GM23248 (cell line): ENCODE measurements around the gene PPIG. TPM values are rescaled to one million over a fixed set of nuclear protein-coding genes. Genes with fewer than 3 reads are reported as not detected.
"Not testable (repeated sequence)": the region's sequence is repeated elsewhere in the genome, so short reads cannot be mapped to it uniquely, and the experiment has no call there.

Experiments used
- DNase-seq: peaks from one replicate; pipeline ENCODE4 v3.0.0-alpha.2; 2015
- H2AFZ ChIP-seq: fragments of 200-600 bp; sonication (generic); 2 replicates; pipeline ENCODE4 v1.6.1; 2016; ENCODE audit warnings: antibody characterized with exemption
- H3F3A ChIP-seq: fragments of 200-600 bp; sonication (generic); 2 replicates; pipeline ENCODE4 v1.6.1; 2016; ENCODE audit warnings: mild to moderate bottlenecking, antibody characterized with exemption, mixed run types; ENCODE audit not compliant: insufficient read depth
- H3K27ac ChIP-seq: fragments of 200-600 bp; sonication (generic); 2 replicates; pipeline ENCODE4 v1.5.1; 2016; ENCODE audit warnings: mild to moderate bottlenecking
- H3K27me3 ChIP-seq: fragments of 200-600 bp; sonication (generic); replicated peaks from 2 replicates; pipeline ENCODE4 v1.6.1; 2016; ENCODE audit warnings: mild to moderate bottlenecking; ENCODE audit not compliant: insufficient read depth
- H3K36me3 ChIP-seq: fragments of 200-600 bp; sonication (generic); 2 replicates; pipeline ENCODE4 v1.6.1; 2016; ENCODE audit warnings: low read depth, mild to moderate bottlenecking
- H3K4me1 ChIP-seq: fragments of 200-600 bp; sonication (generic); 2 replicates; pipeline ENCODE4 v1.6.1; 2016; ENCODE audit warnings: mild to moderate bottlenecking; ENCODE audit not compliant: insufficient read depth
- H3K4me2 ChIP-seq: fragments of 200-600 bp; sonication (generic); one replicate; pipeline ENCODE4 v1.6.1; 2016; ENCODE audit warnings: mild to moderate bottlenecking; ENCODE audit not compliant: unreplicated experiment
- H3K4me3 ChIP-seq: fragments of 200-600 bp; sonication (generic); 2 replicates; pipeline ENCODE4 v1.5.1; 2016; ENCODE audit warnings: mild to moderate bottlenecking
- H3K79me2 ChIP-seq: fragments of 200-600 bp; sonication (generic); 2 replicates; pipeline ENCODE4 v1.6.1; 2016; ENCODE audit warnings: mild to moderate bottlenecking; ENCODE audit not compliant: insufficient read depth
- H3K9ac ChIP-seq: fragments of 200-600 bp; sonication (generic); 2 replicates; pipeline ENCODE4 v1.6.1; 2016; ENCODE audit warnings: mild to moderate bottlenecking
- H3K9me2 ChIP-seq: fragments of 200-600 bp; sonication (generic); 2 replicates; pipeline ENCODE4 v1.6.1; 2016; ENCODE audit warnings: mixed run types, mild to moderate bottlenecking, moderate library complexity; ENCODE audit not compliant: insufficient read depth
- H3K9me3 ChIP-seq: fragments of 200-600 bp; sonication (generic); one replicate; pipeline ENCODE4 v1.6.1; 2017; ENCODE audit warnings: low read depth
- H4K20me1 ChIP-seq: fragments of 200-600 bp; sonication (generic); 2 replicates; pipeline ENCODE4 v1.6.0; 2016; ENCODE audit not compliant: insufficient read depth
- EZH2 ChIP-seq: fragments of 200-600 bp; sonication (generic); IDR thresholded peaks from 2 replicates; pipeline ENCODE4 v1.6.1; 2018; ENCODE audit warnings: antibody characterized with exemption, mild to moderate bottlenecking; ENCODE audit not compliant: insufficient read depth, poor library complexity, severe bottlenecking
- EZH2phosphoT487 ChIP-seq: fragments of 200-600 bp; sonication (generic); IDR thresholded peaks from 2 replicates; pipeline ENCODE4 v1.6.1; 2018; ENCODE audit warnings: antibody characterized with exemption, moderate library complexity, mild to moderate bottlenecking, low read depth; ENCODE audit not compliant: insufficient read depth
- WGBS, 2 experiments: methylation state at CpG; one replicate each; pipeline ENCODE4 v1.1.6; 2015 to 2017; ENCODE audit warnings: low lambda C conversion rate in 2 of 2, low coverage in 1 of 2; ENCODE audit errors: missing lambda C conversion rate in 2 of 2; 5-methylcytosine and 5-hydroxymethylcytosine counted together
- in situ Hi-C: fragments of 300-500 bp; cut with MboI; formaldehyde crosslinking; loops from 2 replicates; pipeline ENCODE4 v1.15.0; 2020
- polyA plus RNA-seq: library from polyadenylated mRNA; unstranded; fragments of >200 nt; fragmentation: Nextera tagmentation; extraction: Ambion mirVana; gene quantifications from 2 replicates; pipeline ENCODE4 v1.2.1, GENCODE V29; 2016
- total RNA-seq: library from RNA; depleted of rRNA; stranded (reverse); fragments of >200 nt; shearing (Covaris generic); gene quantifications from 2 replicates; pipeline ENCODE4 v1.2.3, GENCODE V29; 2014

Gene PPIG
- total and polyA plus RNA-seq, 2 experiments from 2014 or later = 23.0 to 51.3 TPM

DNA sequence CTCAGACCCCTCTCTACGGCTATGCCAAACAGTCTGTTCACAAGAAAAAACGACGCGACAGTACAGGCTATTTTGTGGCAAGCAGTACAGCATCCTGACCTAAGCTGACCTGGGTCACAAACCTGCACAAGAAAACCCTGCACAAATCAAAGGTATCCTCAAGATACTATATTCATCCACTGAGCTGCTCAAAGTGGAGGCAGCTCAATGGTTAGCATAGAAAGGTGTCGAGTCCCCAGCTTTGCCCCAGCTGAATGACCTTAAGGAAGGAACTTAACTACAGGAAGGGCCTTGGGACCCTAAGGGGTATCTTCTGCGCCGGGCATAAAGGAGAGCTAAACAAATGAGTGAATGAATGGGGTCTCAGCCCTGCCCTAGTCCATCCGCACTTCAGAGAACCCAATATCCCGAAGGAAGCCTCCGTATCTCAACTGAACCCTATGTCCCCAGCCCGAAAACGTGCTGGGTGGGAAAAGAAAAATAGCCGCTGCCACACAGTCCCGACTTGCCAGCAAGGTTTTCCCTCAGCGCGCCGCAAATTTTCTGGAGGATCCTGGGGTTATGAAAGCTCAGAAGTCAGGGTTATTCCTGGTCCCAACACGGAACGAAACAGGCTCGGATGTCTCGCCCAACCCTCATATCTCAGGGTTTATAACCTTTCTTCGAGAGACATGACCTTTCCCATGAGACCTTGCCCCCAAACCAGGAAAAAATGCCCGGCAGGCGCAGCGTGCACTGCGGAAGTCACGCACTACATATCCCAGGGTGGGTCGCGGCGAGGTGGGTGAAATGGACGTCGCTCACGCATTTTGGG, 10.8 kb upstream of the PPIG start, which contains the start of gene FASTKD1:
Gene FASTKD1 (minus strand): TSS at position 706 of the 814 bp plus-strand sequence. CDS start 1,836 bp downstream, outside the sequence.
- peak within 1 kb of the TSS; percentile 95 for H2AFZ ChIP-seq
- H3K4me1 ChIP-seq = peaks cover 10% of the 10 kb centered on the region
- in situ Hi-C loops = no loop called here
- no peaks in the 10 kb centered on the region for H3K9me2 ChIP-seq
- no peak for TF ChIP-seq EZH2phosphoT487
- 0 out of 2 replicates have a peak within 1 kb of the TSS, but pooled peaks have one; percentile 19 for H3K27ac ChIP-seq
- peak; percentile 94 for DNase-seq
- no peaks in the 10 kb centered on the region for H3F3A ChIP-seq
- no peaks in the 10 kb centered on the region for H4K20me1 ChIP-seq
- H3K4me3 ChIP-seq = peak within 1 kb of the TSS; percentile 91
- 1% methylated on average over 33 of the region's 33 CpGs for WGBS, 2 experiments
- H3K4me2 ChIP-seq = peak within 1 kb of the TSS; percentile 94
- no peaks in the 10 kb centered on the region for H3K36me3 ChIP-seq
- peaks cover 40% of the 10 kb centered on the region for H3K79me2 ChIP-seq
- H3K9me3 ChIP-seq = no peaks in the 10 kb centered on the region
- no peaks in the 10 kb centered on the region for H3K27me3 ChIP-seq
- H3K9ac ChIP-seq = peak within 1 kb of the TSS; percentile 81

- Histone ChIP-seq H3K9ac (peak overlapping the region; percentile 81), H3K79me2 (peaks cover 40% of the 10 kb centered on the region), H3K9me2 (no peaks in the 10 kb centered on the region), H3K9me3 (no peaks in the 10 kb centered on the region), H3K4me2 (peak overlapping the region; percentile 94), H3F3A (no peaks in the 10 kb centered on the region), H2AFZ (peak overlapping the region; percentile 95), H4K20me1 (no peaks in the 10 kb centered on the region), H3K27me3 (no peaks in the 10 kb centered on the region), H3K4me3 (peak overlapping the region; percentile 91), H3K36me3 (no peaks in the 10 kb centered on the region), H3K4me1 (peaks cover 10% of the 10 kb centered on the region), H3K27ac (no peak overlapping the region)
- WGBS, 2 experiments = 10 to 13% methylated on average over 6 of the region's 6 CpGs
- in situ Hi-C loops = no loop called here
- TF ChIP-seq EZH2phosphoT487 (no peak), EZH2 (no peak)
- no peak for DNase-seq
Measured at GRCh38 chr2:169573974-169574299, 10.2 kb upstream of the PPIG start.

DNA sequence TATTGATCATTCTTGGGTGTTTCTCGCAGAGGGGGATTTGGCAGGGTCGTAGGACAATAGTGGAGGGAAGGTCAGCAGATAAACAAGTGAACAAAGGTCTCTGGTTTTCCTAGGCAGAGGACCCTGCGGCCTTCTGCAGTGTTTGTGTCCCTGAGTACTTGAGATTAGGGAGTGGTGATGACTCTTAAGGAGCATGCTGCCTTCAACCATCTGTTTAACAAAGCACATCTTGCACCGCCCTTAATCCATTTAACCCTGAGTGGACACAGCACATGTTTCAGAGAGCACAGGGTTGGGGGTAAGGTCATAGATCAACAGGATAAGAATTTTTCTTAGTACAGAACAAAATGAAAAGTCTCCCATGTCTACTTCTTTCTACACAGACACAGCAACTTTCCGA, 9.6 kb upstream of the PPIG start:
- H2AFZ ChIP-seq, H3K27me3 ChIP-seq, H3K4me1 ChIP-seq, H3K36me3 ChIP-seq, H3K4me2 ChIP-seq, H3K4me3 ChIP-seq, H3K9me3 ChIP-seq, H3K9me2 ChIP-seq, H3F3A ChIP-seq, H3K27ac ChIP-seq, H3K9ac ChIP-seq, H4K20me1 ChIP-seq, DNase-seq, in situ Hi-C loops: not testable (repeated sequence)
- 76 to 86% methylated on average over 4 to 5 of the region's 5 CpGs for WGBS, 2 experiments
- peaks cover 40% of the 10 kb centered on the region for H3K79me2 ChIP-seq

- H2AFZ ChIP-seq, H3K36me3 ChIP-seq, DNase-seq, H3K9ac ChIP-seq, H3K9me2 ChIP-seq, H3K4me2 ChIP-seq, H3K4me1 ChIP-seq, H3K27ac ChIP-seq, H3F3A ChIP-seq, H3K27me3 ChIP-seq, H3K9me3 ChIP-seq, H3K4me3 ChIP-seq, H4K20me1 ChIP-seq, in situ Hi-C loops: not testable (repeated sequence)
- WGBS, 2 experiments = 89% methylated on average over 27 of the region's 36 CpGs; no CpG with 5 or more reads in 1 of the 2 experiments
- H3K79me2 ChIP-seq = peaks cover 35% of the 10 kb centered on the region
Measured at GRCh38 chr2:169575264-169575663, 8.9 kb upstream of the PPIG start.

DNA sequence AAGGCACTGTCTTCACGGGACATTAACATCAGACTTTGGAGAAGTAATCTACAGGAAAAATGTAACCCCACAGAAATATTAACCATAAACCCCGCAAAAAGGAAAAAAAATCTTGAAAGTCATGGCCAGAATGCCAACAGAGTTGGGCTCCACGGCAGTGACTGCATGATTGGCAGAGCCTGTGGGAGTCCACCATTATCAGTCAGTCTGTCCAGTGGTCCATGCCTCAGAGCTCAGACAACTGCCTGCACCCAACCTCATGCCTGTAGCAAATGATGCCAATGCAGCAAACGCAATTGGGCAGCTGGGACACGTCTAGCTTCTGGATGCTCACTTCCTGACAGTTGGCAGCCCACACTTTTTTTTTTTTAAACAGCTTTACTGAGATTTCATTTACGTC, 5.1 kb upstream of the PPIG start:
- H3K4me2 ChIP-seq = no peak overlapping the region
- H4K20me1 ChIP-seq = no peaks in the 10 kb centered on the region
- no peaks in the 10 kb centered on the region for H3K9me3 ChIP-seq
- no peaks in the 10 kb centered on the region for H3K27me3 ChIP-seq
- H3K4me3 ChIP-seq = no peak overlapping the region
- 45 to 48% methylated on average over 6 of the region's 6 CpGs for WGBS, 2 experiments
- no peaks in the 10 kb centered on the region for H3K79me2 ChIP-seq
- H3K4me1 ChIP-seq = no peaks in the 10 kb centered on the region
- no peaks in the 10 kb centered on the region for H3K9me2 ChIP-seq
- peaks cover 3% of the 10 kb centered on the region; the same call in 1 of the 2 replicates for H3F3A ChIP-seq
- no peaks in the 10 kb centered on the region; the same call in 1 of the 2 replicates for H3K36me3 ChIP-seq
- in situ Hi-C loops = no loop called here
- H2AFZ ChIP-seq = no peak overlapping the region
- no peak overlapping the region for H3K27ac ChIP-seq
- H3K9ac ChIP-seq = no peak overlapping the region
- TF ChIP-seq EZH2phosphoT487 (no peak), EZH2 (no peak)
- DNase-seq = no peak

- in situ Hi-C loops, DNase-seq, H3K9ac ChIP-seq: not testable (repeated sequence)
Measured at GRCh38 chr2:169582552-169583266, 1.4 kb upstream of the PPIG start.

More at GRCh38 chr2:169582552-169583266, 1.4 kb upstream of the PPIG start:
- not testable (repeated sequence) for H2AFZ ChIP-seq, H3K4me2 ChIP-seq, H3K4me3 ChIP-seq, H3K36me3 ChIP-seq, H3K27ac ChIP-seq, H4K20me1 ChIP-seq, H3F3A ChIP-seq, H3K9me2 ChIP-seq, H3K9me3 ChIP-seq, H3K27me3 ChIP-seq
- WGBS, 2 experiments = 96 to 97% methylated on average over 10 of the region's 10 CpGs
- Histone ChIP-seq H3K79me2 (peaks cover 33% of the 10 kb centered on the region), H3K4me1 (peaks cover 12% of the 10 kb centered on the region)
